HepG2 (cell line): ENCODE results near the gene KLC4. TPM values are rescaled to one million over a fixed set of nuclear protein-coding genes. Genes with fewer than 3 reads are reported as not detected.

ENCODE experiments used
- ADNP ChIP-seq: sonication (generic); formaldehyde crosslinking; IDR thresholded peaks from 2 replicates; pipeline ENCODE4 v1.4.0; 2020; ENCODE audit warnings: missing genetic modification reagents
- CBX5 ChIP-seq: sonication (generic); formaldehyde crosslinking; IDR thresholded peaks from 2 replicates; pipeline ENCODE4 v1.4.0; 2020; ENCODE audit warnings: missing genetic modification reagents, borderline replicate concordance
- CCAR2 ChIP-seq: fragments of 200-400 bp; formaldehyde crosslinking; optimal IDR thresholded peaks from 2 replicates; pipeline ENCODE3; 2018; ENCODE audit warnings: low read depth, mild to moderate bottlenecking, low read length, moderate library complexity
- CEBPZ ChIP-seq: IDR thresholded peaks from 2 replicates; pipeline ENCODE4 v1.6.1; 2012; ENCODE audit warnings: low read length, improper control_type of control experiment
- GATA4 ChIP-seq: sonication (generic); IDR thresholded peaks from 2 replicates; pipeline ENCODE4 v1.6.1; 2016; ENCODE audit warnings: antibody characterized with exemption, low read depth, borderline replicate concordance
- HOXA5 ChIP-seq: sonication (generic); formaldehyde crosslinking; IDR thresholded peaks from 2 replicates; pipeline ENCODE4 v1.4.0; 2020; ENCODE audit warnings: missing genetic modification reagents
- HOXA9 ChIP-seq: sonication (generic); formaldehyde crosslinking; IDR thresholded peaks from 2 replicates; pipeline ENCODE4 v1.8.1; 2022; ENCODE audit warnings: missing genetic modification reagents, mild to moderate bottlenecking, moderate library complexity, borderline replicate concordance
- MIER3 ChIP-seq: IDR thresholded peaks from 2 replicates; pipeline ENCODE4 v1.6.1; 2016; ENCODE audit warnings: missing compliant biosample characterization, borderline replicate concordance
- MXI1 ChIP-seq: IDR thresholded peaks from 3 replicates; pipeline ENCODE4 v1.6.1; 2012; ENCODE audit warnings: low read depth, low read length, inconsistent platforms, borderline replicate concordance
- NR2F2 ChIP-seq: IDR thresholded peaks from 2 replicates; pipeline ENCODE4 v1.6.1; 2012; ENCODE audit warnings: low read depth, inconsistent platforms, borderline replicate concordance
- PBX2 ChIP-seq: IDR thresholded peaks from 2 replicates; pipeline ENCODE4 v1.6.1; 2016; ENCODE audit warnings: control low read depth
- PHF20 ChIP-seq: sonication (generic); formaldehyde crosslinking; IDR thresholded peaks from 2 replicates; pipeline ENCODE4 v1.5.0; 2020; ENCODE audit warnings: mild to moderate bottlenecking, missing genetic modification reagents
- SP2 ChIP-seq: sonication (generic); formaldehyde crosslinking; IDR thresholded peaks from 2 replicates; pipeline ENCODE4 v1.5.1; 2020; ENCODE audit warnings: mild to moderate bottlenecking, missing genetic modification reagents
- TBX2 ChIP-seq: sonication (generic); formaldehyde crosslinking; IDR thresholded peaks from 2 replicates; pipeline ENCODE4 v1.5.0; 2020; ENCODE audit warnings: missing genetic modification reagents, mild to moderate bottlenecking, borderline replicate concordance
- USF2 ChIP-seq, 2 experiments: sonication (generic) in 1 of 2; formaldehyde crosslinking in 1 of 2; IDR thresholded peaks; 2 replicates each; pipeline versions ENCODE4 v1.5.1 to v1.6.1; 2011 to 2020; ENCODE audit warnings: borderline replicate concordance in 1 of 2, low read depth in 1 of 2, low read length in 1 of 2, mild to moderate bottlenecking in 1 of 2, missing genetic modification reagents in 1 of 2, moderate library complexity in 1 of 2
- ZBTB21 ChIP-seq: sonication (generic); formaldehyde crosslinking; IDR thresholded peaks from 2 replicates; pipeline ENCODE4 v1.4.0; 2020; ENCODE audit warnings: missing genetic modification reagents
- ZBTB7B ChIP-seq: sonication (generic); formaldehyde crosslinking; IDR thresholded peaks from 2 replicates; pipeline ENCODE4 v1.4.0; 2020; ENCODE audit warnings: missing genetic modification reagents
- ZFAT ChIP-seq: sonication (generic); formaldehyde crosslinking; conservative IDR thresholded peaks from 2 replicates; pipeline ENCODE4 v1.8.1; 2023; ENCODE audit warnings: missing genetic modification reagents, inconsistent platforms
- ZMYM4 ChIP-seq: sonication (generic); formaldehyde crosslinking; IDR thresholded peaks from 2 replicates; pipeline ENCODE4 v1.8.1; 2023; ENCODE audit warnings: mild to moderate bottlenecking, missing genetic modification reagents
- ZNF329 ChIP-seq: sonication (generic); formaldehyde crosslinking; IDR thresholded peaks from 2 replicates; pipeline ENCODE4 v1.9.0; 2021; ENCODE audit warnings: low read depth, mild to moderate bottlenecking, missing genetic modification reagents
- ZNF678 ChIP-seq: sonication (generic); formaldehyde crosslinking; IDR thresholded peaks from 2 replicates; pipeline ENCODE4 v1.4.0; 2020; ENCODE audit warnings: mild to moderate bottlenecking, missing genetic modification reagents
- ZNF737 ChIP-seq: sonication (generic); formaldehyde crosslinking; IDR thresholded peaks from 2 replicates; pipeline ENCODE4 v1.5.0; 2020; ENCODE audit warnings: missing genetic modification reagents, mild to moderate bottlenecking, borderline replicate concordance
- ZNF788 ChIP-seq: sonication (generic); formaldehyde crosslinking; IDR thresholded peaks from 2 replicates; pipeline ENCODE4 v1.5.0; 2020; ENCODE audit warnings: mild to moderate bottlenecking, missing genetic modification reagents, borderline replicate concordance
- polyA plus RNA-seq, 8 experiments: library from polyadenylated mRNA; depleted of rRNA in 3 of 8; stranded (reverse) in 7 of 8; unstranded in 1 of 8; fragments of >200 nt; fragmentation: Illumina TruSeq in 4 of 8; extraction: Trizol in 4 of 8; gene quantifications; 2 replicates each; pipeline versions ENCODE4 v1.2.1 to v1.2.3, GENCODE V29; 2011 to 2016; ENCODE audit warnings: low read depth in 4 of 8, missing spikeins in 1 of 8, mixed read lengths in 1 of 8; ENCODE audit not compliant: insufficient read depth in 1 of 8
- total RNA-seq, 5 experiments: library from RNA; depleted of rRNA; stranded (reverse); fragments of >200 nt; fragmentation: Illumina TruSeq; extraction: Trizol; gene quantifications; 2 replicates each; pipeline ENCODE4 v1.2.3, GENCODE V29; 2016; ENCODE audit warnings: low read depth in 1 of 5

The KLC4 gene
- total and polyA plus RNA-seq, 2 of the 13 experiments (the other 11 are each of a cell fraction or from before 2014, with no cell fraction given): 45.4 to 70.4 TPM

- TF ChIP-seq CEBPZ: no peak
- TF ChIP-seq HOXA9: no peak
- no peak for TF ChIP-seq ZNF737 (CRISPR knock-in tag)
- peak; percentile 72; the same call in 1 of the 2 replicates for TF ChIP-seq ZNF788 (CRISPR knock-in tag)
- TF ChIP-seq MXI1: peak; percentile 95; the same call in 2 of the 3 replicates
- TF ChIP-seq ZNF329: 0 out of 2 replicates have a peak, but pooled peaks have one; percentile 74
- no peak for TF ChIP-seq CCAR2
- TF ChIP-seq MIER3 (CRISPR knock-in tag): peak; percentile 37
- TF ChIP-seq ZNF678 (CRISPR knock-in tag): no peak
- TF ChIP-seq SP2: peak; percentile 89
- TF ChIP-seq PBX2 (CRISPR knock-in tag): no peak; the same call in 1 of the 2 replicates
- peak; percentile 58; the same call in 1 of the 2 replicates for TF ChIP-seq CBX5 (CRISPR knock-in tag)
- TF ChIP-seq ZMYM4: peak; percentile 82
- TF ChIP-seq USF2 (IDR thresholded peaks at IDR 0.05; ENCODE audit: low read depth, low read length): peak; percentile 52
- peak; percentile 79; the same call in 1 of the 2 replicates for TF ChIP-seq USF2 (CRISPR knock-in tag; IDR thresholded peaks at IDR 0.05; ENCODE audit: borderline replicate concordance)
- no peak; the same call in none of the 2 replicates for TF ChIP-seq ZBTB7B (CRISPR knock-in tag)
- TF ChIP-seq TBX2 (CRISPR knock-in tag): peak; percentile 64
- no peak for TF ChIP-seq ZFAT
- peak; percentile 70 for TF ChIP-seq ZBTB21 (CRISPR knock-in tag)
- TF ChIP-seq ADNP: no peak
- TF ChIP-seq PHF20 (CRISPR knock-in tag): peak; percentile 98
- TF ChIP-seq NR2F2: peak; percentile 39; the same call in 1 of the 2 replicates
- 0 out of 2 replicates have a peak, but pooled peaks have one; percentile 78 for TF ChIP-seq HOXA5 (CRISPR knock-in tag)
- no peak for TF ChIP-seq GATA4
Measured at GRCh38 chr6:43059168-43060033, at the start of gene KLC4, which contains the start of gene MRPL2 (continued).
